Esophagus muscularis mucosa (tissue), 4 donors: ENCODE measurements around the gene RNASEH1. TPM values are rescaled to one million over a fixed set of nuclear protein-coding genes. Genes with fewer than 3 reads are reported as not detected.

Experiments
- DNase-seq: peaks from one replicate; pipeline ENCODE4 v3.0.0-alpha.2; 2017; ENCODE audit errors: extremely low spot score
- H3K27ac ChIP-seq, 4 donors: fragments of 200-600 bp; sonication (generic); replicated peaks in 1 of 4; 1 replicate in 3 of 4; 2 replicates in 1 of 4; pipeline ENCODE4 v1.5.1; 2016 to 2019; ENCODE audit warnings: mild to moderate bottlenecking in 1 of 4
- H3K27me3 ChIP-seq, 4 donors: fragments of 200-600 bp; sonication (generic); one replicate each; pipeline versions ENCODE4 v1.5.1 to v1.6.0; 2016 to 2019
- H3K36me3 ChIP-seq, 4 donors: fragments of 200-600 bp; sonication (generic); one replicate each; pipeline ENCODE4 v1.5.1; 2016 to 2019
- H3K4me1 ChIP-seq, 4 donors: fragments of 200-600 bp; sonication (generic); one replicate each; pipeline ENCODE4 v1.5.1; 2016 to 2019
- H3K4me3 ChIP-seq, 4 donors: fragments of 200-600 bp; sonication (generic); 1 replicate in 2 of 4; 2 replicates in 2 of 4; pipeline ENCODE4 v1.5.1; 2016 to 2019; ENCODE audit warnings: mild to moderate bottlenecking in 4 of 4, moderate library complexity in 1 of 4
- H3K9me3 ChIP-seq, 4 donors: fragments of 200-600 bp; sonication (generic); 1 replicate in 3 of 4; 2 replicates in 1 of 4; pipeline ENCODE4 v1.5.1; 2016 to 2019
- EP300 ChIP-seq: sonication (generic); formaldehyde crosslinking; IDR thresholded peaks from one replicate; pipeline ENCODE4 v1.6.1; 2017; ENCODE audit warnings: antibody characterized with exemption
- POLR2A ChIP-seq: fragments of 450-650 bp; IDR thresholded peaks from one replicate; pipeline ENCODE4 v1.6.1; 2017; ENCODE audit warnings: antibody characterized with exemption, moderate library complexity, mild to moderate bottlenecking, low read depth
- POLR2AphosphoS5 ChIP-seq, 2 donors: sonication (generic); formaldehyde crosslinking; IDR thresholded peaks; one replicate each; pipeline ENCODE4 v1.6.1; 2017; ENCODE audit warnings: antibody characterized with exemption in 2 of 2
- WGBS: methylation state at CpG from one replicate; pipeline ENCODE4 v1.1.5; 2018; 5-methylcytosine and 5-hydroxymethylcytosine counted together
- intact Hi-C: fragments of 100-400 bp; cut with DNase I; formaldehyde crosslinking; loops from one replicate; pipeline ENCODE4 v1.15.1; 2023
- total RNA-seq, 4 donors: library from RNA; depleted of rRNA; stranded (reverse); fragments of >200 nt; gene quantifications; one replicate each; pipeline versions ENCODE4 v1.1.0 to v1.2.1, GENCODE V29; 2016
- TF ChIP-seq, protein P1 (sequence below), 3 experiments: fragments of 200-600 bp in 2 of 3; fragments of 450-650 bp in 1 of 3; sonication (generic) in 2 of 3; IDR thresholded peaks; one replicate each; pipeline ENCODE4 v1.5.1; 2017 to 2019; ENCODE audit warnings: antibody characterized with exemption in 3 of 3, mild to moderate bottlenecking in 2 of 3, moderate library complexity in 1 of 3

RNASEH1 gene
- total RNA-seq, 4 donors from 2014 or later, result 30.2 to 36.5 (median 34.5) TPM

- Histone ChIP-seq H3K4me1 (peaks cover 6 to 23% (median 21%) of the 10 kb centered on the region in 4 donors), H3K27ac (peak overlapping the region; percentile 71 to 81 (median 74)), H3K27me3 (no peaks in the 10 kb centered on the region), H3K9me3 (no peaks in the 10 kb centered on the region), H3K4me3 (no peak overlapping the region), H3K36me3 (peaks cover 9 to 27% (median 24%) of the 10 kb centered on the region in 4 donors)
- intact Hi-C loops, result loop anchor here (5.0 kb wide), 1 partner anchor 66 kb away; no protein-coding TSS in a partner anchor
- TF ChIP-seq POLR2AphosphoS5 (IDR thresholded peaks at IDR 0.05) (no peak), EP300 (no peak), POLR2A (no peak)
- TF ChIP-seq, protein P1, sequence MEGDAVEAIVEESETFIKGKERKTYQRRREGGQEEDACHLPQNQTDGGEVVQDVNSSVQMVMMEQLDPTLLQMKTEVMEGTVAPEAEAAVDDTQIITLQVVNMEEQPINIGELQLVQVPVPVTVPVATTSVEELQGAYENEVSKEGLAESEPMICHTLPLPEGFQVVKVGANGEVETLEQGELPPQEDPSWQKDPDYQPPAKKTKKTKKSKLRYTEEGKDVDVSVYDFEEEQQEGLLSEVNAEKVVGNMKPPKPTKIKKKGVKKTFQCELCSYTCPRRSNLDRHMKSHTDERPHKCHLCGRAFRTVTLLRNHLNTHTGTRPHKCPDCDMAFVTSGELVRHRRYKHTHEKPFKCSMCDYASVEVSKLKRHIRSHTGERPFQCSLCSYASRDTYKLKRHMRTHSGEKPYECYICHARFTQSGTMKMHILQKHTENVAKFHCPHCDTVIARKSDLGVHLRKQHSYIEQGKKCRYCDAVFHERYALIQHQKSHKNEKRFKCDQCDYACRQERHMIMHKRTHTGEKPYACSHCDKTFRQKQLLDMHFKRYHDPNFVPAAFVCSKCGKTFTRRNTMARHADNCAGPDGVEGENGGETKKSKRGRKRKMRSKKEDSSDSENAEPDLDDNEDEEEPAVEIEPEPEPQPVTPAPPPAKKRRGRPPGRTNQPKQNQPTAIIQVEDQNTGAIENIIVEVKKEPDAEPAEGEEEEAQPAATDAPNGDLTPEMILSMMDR (IDR thresholded peaks at IDR 0.05), result no peak
- 88% methylated on average over 16 of the region's 16 CpGs for WGBS
- DNase-seq, result no peak
Observed at GRCh38 chr2:3586220-3586619, 28.1 kb upstream of the RNASEH1 start.

- no peaks in the 10 kb centered on the region for H3K9me3 ChIP-seq
- H3K27ac ChIP-seq, result peak overlapping the region; percentile 71 to 81 (median 74)
- H3K36me3 ChIP-seq, result peaks cover 15 to 35% (median 31%) of the 10 kb centered on the region in 4 donors
- no peak for DNase-seq
- peak overlapping the region; percentile 26 to 43 (median 34) for H3K4me3 ChIP-seq
- 49% methylated on average over 20 of the region's 29 CpGs for WGBS
- H3K27me3 ChIP-seq, result no peaks in the 10 kb centered on the region
- H3K4me1 ChIP-seq, result peaks cover 6 to 23% (median 21%) of the 10 kb centered on the region in 4 donors
- TF ChIP-seq POLR2AphosphoS5 (IDR thresholded peaks at IDR 0.05), result peak; percentile 54 to 62
- TF ChIP-seq EP300, result no peak
- intact Hi-C loops, result loop anchor here (5.0 kb wide), 1 partner anchor 67 kb away; no protein-coding TSS in a partner anchor
Observed at GRCh38 chr2:3585261-3586109, 27.4 kb upstream of the RNASEH1 start.

GRCh38 chr2:3584608-3585260 lies 26.6 kb upstream of the RNASEH1 start:
- Histone ChIP-seq H3K27me3 (no peaks in the 10 kb centered on the region), H3K9me3 (no peaks in the 10 kb centered on the region), H3K36me3 (peaks cover 23 to 42% (median 39%) of the 10 kb centered on the region in 4 donors), H3K4me1 (peaks cover 6 to 24% (median 23%) of the 10 kb centered on the region in 4 donors), H3K27ac (peak overlapping the region; percentile 71 to 81 (median 74)), H3K4me3 (peak overlapping the region in 3 of 4 donors; percentile 33 to 43 (median 35))
- WGBS, result 74% methylated on average over 4 of the region's 4 CpGs
- no peak for DNase-seq
- TF ChIP-seq EP300, result no peak
- TF ChIP-seq POLR2A, result no peak
- TF ChIP-seq POLR2AphosphoS5 (IDR thresholded peaks at IDR 0.05), result no peak
- TF ChIP-seq, protein P1 (IDR thresholded peaks at IDR 0.05), result no peak
- intact Hi-C loops, result loop anchor here (5.0 kb wide), 1 partner anchor 68 kb away; no protein-coding TSS in a partner anchor

DNA sequence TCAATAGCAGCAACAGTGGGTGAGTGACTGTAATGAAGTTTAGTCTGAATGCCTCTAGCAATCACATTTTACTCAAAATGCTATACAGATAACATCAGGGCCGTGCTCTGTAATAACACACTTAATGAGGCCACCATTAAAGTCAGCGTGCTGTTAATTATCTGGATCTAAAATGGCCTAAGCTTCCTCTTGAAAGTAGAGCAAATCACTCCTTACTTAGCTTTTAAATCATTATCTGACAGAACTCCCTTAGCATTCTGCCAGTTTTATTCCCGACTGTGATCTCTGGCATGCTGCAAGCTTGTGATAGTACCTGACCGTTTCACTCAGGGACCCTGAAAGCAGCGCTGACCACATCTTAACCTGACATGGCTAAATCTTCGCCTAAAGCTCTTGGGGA lies 25.9 kb upstream of the RNASEH1 start:
- Histone ChIP-seq H3K4me3 (no peak overlapping the region), H3K36me3 (peaks cover 24 to 49% (median 45%) of the 10 kb centered on the region in 4 donors), H3K9me3 (no peaks in the 10 kb centered on the region), H3K27me3 (no peaks in the 10 kb centered on the region), H3K4me1 (peaks cover 6 to 30% (median 28%) of the 10 kb centered on the region in 4 donors), H3K27ac (peak overlapping the region in 3 of 4 donors; percentile 71 to 81 (median 73))
- intact Hi-C loops, result no loop called here
- TF ChIP-seq EP300, result no peak
- TF ChIP-seq, protein P1 (IDR thresholded peaks at IDR 0.05), result no peak
- TF ChIP-seq POLR2AphosphoS5 (IDR thresholded peaks at IDR 0.05), result no peak
- no peak for TF ChIP-seq POLR2A
- no peak for DNase-seq
- WGBS, result 85% methylated on average over 6 of the region's 6 CpGs
